ENCODE measurements around the gene ENTR1.

DNA sequence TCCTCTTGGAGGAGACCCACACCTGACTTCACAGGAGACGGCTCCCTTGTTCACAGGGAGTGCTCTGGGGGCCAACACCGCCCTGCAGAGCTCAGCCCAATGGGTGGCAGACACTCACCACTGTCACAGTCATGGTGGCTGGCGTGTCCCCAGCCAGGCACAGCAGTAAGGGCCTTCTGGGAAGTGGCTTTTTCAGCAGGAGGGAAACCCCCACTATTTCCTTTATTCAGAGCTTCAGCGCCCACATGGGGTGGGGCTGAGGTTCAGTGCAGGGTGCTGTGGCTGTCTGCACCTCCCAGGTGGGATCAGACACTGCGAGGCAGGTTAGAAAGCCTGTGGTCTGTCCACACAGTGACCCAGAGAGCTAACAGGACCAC is 6.9 kb downstream of the ENTR1 start:
- TF ChIP-seq POLR2AphosphoS5 (IDR thresholded peaks at IDR 0.05) (no peak), EP300 (IDR thresholded peaks at IDR 0.05) (no peak), POLR2A (IDR thresholded peaks at IDR 0.05) (no peak)
- TF ChIP-seq, protein P1, sequence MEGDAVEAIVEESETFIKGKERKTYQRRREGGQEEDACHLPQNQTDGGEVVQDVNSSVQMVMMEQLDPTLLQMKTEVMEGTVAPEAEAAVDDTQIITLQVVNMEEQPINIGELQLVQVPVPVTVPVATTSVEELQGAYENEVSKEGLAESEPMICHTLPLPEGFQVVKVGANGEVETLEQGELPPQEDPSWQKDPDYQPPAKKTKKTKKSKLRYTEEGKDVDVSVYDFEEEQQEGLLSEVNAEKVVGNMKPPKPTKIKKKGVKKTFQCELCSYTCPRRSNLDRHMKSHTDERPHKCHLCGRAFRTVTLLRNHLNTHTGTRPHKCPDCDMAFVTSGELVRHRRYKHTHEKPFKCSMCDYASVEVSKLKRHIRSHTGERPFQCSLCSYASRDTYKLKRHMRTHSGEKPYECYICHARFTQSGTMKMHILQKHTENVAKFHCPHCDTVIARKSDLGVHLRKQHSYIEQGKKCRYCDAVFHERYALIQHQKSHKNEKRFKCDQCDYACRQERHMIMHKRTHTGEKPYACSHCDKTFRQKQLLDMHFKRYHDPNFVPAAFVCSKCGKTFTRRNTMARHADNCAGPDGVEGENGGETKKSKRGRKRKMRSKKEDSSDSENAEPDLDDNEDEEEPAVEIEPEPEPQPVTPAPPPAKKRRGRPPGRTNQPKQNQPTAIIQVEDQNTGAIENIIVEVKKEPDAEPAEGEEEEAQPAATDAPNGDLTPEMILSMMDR (IDR thresholded peaks at IDR 0.05), result no peak
